Mesenchymal stem cell (in vitro differentiated cells and primary cell): ENCODE measurements around the gene CYP27B1.

Experiments used
- DNase-seq: peaks from one replicate; pipeline ENCODE4 v3.0.0-alpha.2; 2013
- H2AFZ ChIP-seq: one replicate; pipeline ENCODE4 v1.6.1; 2013; ENCODE audit warnings: low read depth, mild to moderate bottlenecking, control low read depth, inconsistent platforms, low read length, moderate library complexity
- H2AK5ac ChIP-seq: 2 replicates; pipeline ENCODE4 v1.6.1; 2013; ENCODE audit warnings: low read length, moderate library complexity, mild to moderate bottlenecking, inconsistent platforms; ENCODE audit not compliant: severe bottlenecking
- H2BK120ac ChIP-seq: one replicate; pipeline ENCODE4 v1.6.1; 2013; ENCODE audit warnings: low read depth, mild to moderate bottlenecking, inconsistent platforms, low read length, moderate library complexity
- H2BK12ac ChIP-seq, 2 experiments: one replicate each; pipeline ENCODE4 v1.6.1; 2013; ENCODE audit warnings: inconsistent platforms in 2 of 2, low read length in 2 of 2, mild to moderate bottlenecking in 2 of 2, moderate library complexity in 2 of 2, control low read depth in 1 of 2
- H2BK15ac ChIP-seq: one replicate; pipeline ENCODE4 v1.6.1; 2013; ENCODE audit warnings: mild to moderate bottlenecking, low read depth, inconsistent platforms; ENCODE audit not compliant: poor library complexity, severe bottlenecking
- H2BK5ac ChIP-seq: 2 replicates; pipeline ENCODE4 v1.6.1; 2013; ENCODE audit warnings: low read depth, mild to moderate bottlenecking, low read length, control low read depth, inconsistent platforms; ENCODE audit not compliant: poor library complexity, severe bottlenecking
- H3K14ac ChIP-seq, 2 experiments: one replicate each; pipeline ENCODE4 v1.6.1; 2013; ENCODE audit warnings: inconsistent platforms in 2 of 2, low read length in 2 of 2, control low read depth in 1 of 2, mild to moderate bottlenecking in 1 of 2, moderate library complexity in 1 of 2
- H3K18ac ChIP-seq, 2 experiments: one replicate each; pipeline ENCODE4 v1.6.1; 2013; ENCODE audit warnings: inconsistent platforms in 2 of 2, low read length in 2 of 2, control low read depth in 1 of 2, low read depth in 1 of 2, mild to moderate bottlenecking in 1 of 2
- H3K23ac ChIP-seq, 2 experiments: one replicate each; pipeline ENCODE4 v1.6.1; 2013; ENCODE audit warnings: inconsistent platforms in 2 of 2, low read length in 2 of 2, mild to moderate bottlenecking in 2 of 2, moderate library complexity in 2 of 2, control low read depth in 1 of 2
- H3K27ac ChIP-seq: 2 replicates; pipeline ENCODE4 v1.5.1; 2013; ENCODE audit warnings: mild to moderate bottlenecking, moderate library complexity, low read length, control low read depth, inconsistent platforms; ENCODE audit not compliant: poor library complexity, severe bottlenecking
- H3K27me3 ChIP-seq, 2 experiments: 2 replicates each; pipeline versions ENCODE4 v1.6.1 to v1.7.0; 2013; ENCODE audit warnings: low read length in 2 of 2, mild to moderate bottlenecking in 2 of 2, moderate library complexity in 2 of 2, control low read depth in 1 of 2, inconsistent platforms in 1 of 2; ENCODE audit not compliant: control insufficient read depth in 1 of 2, insufficient read depth in 1 of 2
- H3K36me3 ChIP-seq, 2 experiments: 2 replicates each; pipeline versions ENCODE4 v1.6.1 to v1.7.0; 2013; ENCODE audit warnings: low read length in 2 of 2, control low read depth in 1 of 2, inconsistent platforms in 1 of 2, low read depth in 1 of 2, mild to moderate bottlenecking in 1 of 2; ENCODE audit not compliant: insufficient read depth in 2 of 2, control insufficient read depth in 1 of 2
- H3K4ac ChIP-seq, 2 experiments: one replicate each; pipeline ENCODE4 v1.6.1; 2013; ENCODE audit warnings: inconsistent platforms in 2 of 2, low read length in 2 of 2, mild to moderate bottlenecking in 2 of 2, moderate library complexity in 2 of 2, control low read depth in 1 of 2, low read depth in 1 of 2
- H3K4me1 ChIP-seq: 2 replicates; pipeline ENCODE4 v1.6.1; 2013; ENCODE audit warnings: low read depth, low read length, control low read depth; ENCODE audit not compliant: control insufficient read depth, insufficient read depth
- H3K4me2 ChIP-seq: 2 replicates; pipeline ENCODE4 v1.6.1; 2013; ENCODE audit warnings: low read length, mild to moderate bottlenecking, inconsistent platforms; ENCODE audit not compliant: poor library complexity, severe bottlenecking
- H3K4me3 ChIP-seq, 2 experiments: 2 replicates each; pipeline versions ENCODE4 v1.5.1 to v1.7.0; 2013; ENCODE audit warnings: low read length in 2 of 2, mild to moderate bottlenecking in 2 of 2, control low read depth in 1 of 2, low read depth in 1 of 2; ENCODE audit not compliant: insufficient read depth in 1 of 2
- H3K79me1 ChIP-seq: replicated peaks from 2 replicates; pipeline ENCODE4 v1.6.1; 2013; ENCODE audit warnings: mild to moderate bottlenecking, control low read depth, low read length, inconsistent platforms; ENCODE audit not compliant: poor library complexity, severe bottlenecking
- H3K9ac ChIP-seq: 2 replicates; pipeline ENCODE4 v1.7.0; 2013; ENCODE audit warnings: mild to moderate bottlenecking, low read length, moderate library complexity
- H3K9me3 ChIP-seq: 2 replicates; pipeline ENCODE4 v1.7.0; 2013; ENCODE audit warnings: mild to moderate bottlenecking, low read length; ENCODE audit not compliant: control insufficient read depth
- H4K8ac ChIP-seq: one replicate; pipeline ENCODE4 v1.6.1; 2013; ENCODE audit warnings: inconsistent platforms, mild to moderate bottlenecking, low read length, moderate library complexity
- H4K91ac ChIP-seq: one replicate; pipeline ENCODE4 v1.6.1; 2013; ENCODE audit warnings: mild to moderate bottlenecking, low read length, inconsistent platforms
- WGBS: methylation state at CpG from one replicate; pipeline ENCODE4 v1.1.7; 2013; ENCODE audit warnings: mixed read lengths; 5-methylcytosine and 5-hydroxymethylcytosine counted together

CYP27B1 gene

DNA sequence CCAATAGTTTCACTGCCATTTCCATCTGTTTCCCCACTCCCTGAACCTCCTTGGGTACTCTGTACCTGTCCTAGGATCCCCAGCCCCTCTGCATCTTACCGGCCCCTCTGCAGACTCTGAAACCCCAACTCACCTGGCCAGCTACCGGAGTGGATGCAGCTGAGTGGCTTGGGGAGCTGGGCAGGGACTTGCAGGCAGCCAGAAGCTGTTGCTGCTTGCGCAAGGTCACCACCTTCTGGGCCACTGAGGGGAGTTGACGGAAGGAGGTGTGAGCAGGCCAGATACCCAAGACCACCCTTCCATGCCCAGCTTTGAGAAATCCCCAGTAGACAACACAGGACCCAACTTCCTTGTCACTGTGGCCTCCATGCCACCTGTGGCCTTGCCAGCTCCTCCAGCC is 34.6 kb downstream of the CYP27B1 start:
- Histone ChIP-seq H3K4ac (no peak overlapping the region), H2AFZ (no peak overlapping the region), H3K4me1 (peaks cover 13% of the 10 kb centered on the region), H3K36me3 (no peaks in the 10 kb centered on the region), H3K4me2 (no peak overlapping the region), H4K8ac (no peak overlapping the region), H2BK120ac (no peak overlapping the region), H3K4me3 (no peak overlapping the region), H2BK15ac (no peak overlapping the region), H3K14ac (no peak overlapping the region), H2AK5ac (no peak overlapping the region), H3K18ac (no peak overlapping the region), H3K27me3 (peaks cover 93 to 94% of the 10 kb centered on the region in 2 experiments), H3K9me3 (no peaks in the 10 kb centered on the region), H2BK12ac (no peak overlapping the region), H3K79me1 (no peaks in the 10 kb centered on the region), H3K23ac (no peak overlapping the region), H4K91ac (no peak overlapping the region), H3K27ac (no peak overlapping the region), H2BK5ac (no peak overlapping the region), H3K9ac (no peak overlapping the region)
- DNase-seq = no peak
- 75% methylated on average over 2 of the region's 4 CpGs for WGBS

DNA sequence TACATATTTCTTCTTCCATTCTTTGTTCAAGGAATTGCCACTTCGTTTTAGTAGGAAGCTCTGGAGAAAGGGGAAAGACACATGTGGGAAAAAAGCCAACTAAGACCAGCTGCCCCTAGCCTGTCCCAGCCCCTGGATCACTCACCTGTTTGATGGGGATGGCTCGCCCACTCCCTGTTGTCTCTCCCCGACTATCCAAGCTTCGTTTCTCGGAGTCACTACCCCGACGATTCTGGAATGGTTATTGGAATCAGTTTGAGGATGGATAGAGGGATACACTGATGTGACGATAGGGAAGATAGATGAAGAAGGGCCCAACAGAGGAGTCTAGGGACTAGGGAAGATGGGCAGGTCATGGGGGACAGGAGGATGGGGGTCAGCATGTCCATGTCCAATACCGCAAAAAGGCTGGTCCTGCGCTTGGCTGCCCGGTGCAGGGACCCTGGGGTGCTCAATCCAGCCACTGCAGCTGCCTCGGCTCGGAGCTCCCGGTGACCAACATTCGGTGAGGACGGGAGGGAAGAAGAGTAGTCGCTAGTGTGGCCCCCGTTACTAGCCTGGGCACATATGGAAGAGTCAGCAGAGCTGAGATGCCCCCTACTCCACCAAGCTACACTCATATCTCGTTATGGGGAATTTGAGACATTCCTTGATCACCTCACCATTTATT is 35.3 kb downstream of the CYP27B1 start:
- H2BK12ac ChIP-seq = no peak overlapping the region
- H2AK5ac ChIP-seq = no peak overlapping the region
- no peaks in the 10 kb centered on the region for H3K9me3 ChIP-seq
- peaks cover 0 to 1% of the 10 kb centered on the region in 2 experiments for H3K36me3 ChIP-seq
- no peak overlapping the region for H2BK5ac ChIP-seq
- peaks cover 14% of the 10 kb centered on the region for H3K4me1 ChIP-seq
- no peak overlapping the region for H3K27ac ChIP-seq
- H4K91ac ChIP-seq = no peak overlapping the region
- peaks cover 92 to 93% of the 10 kb centered on the region in 2 experiments for H3K27me3 ChIP-seq
- H2AFZ ChIP-seq = no peak overlapping the region
- H3K9ac ChIP-seq = no peak overlapping the region
- H3K4ac ChIP-seq = no peak overlapping the region
- H3K4me3 ChIP-seq = no peak overlapping the region
- 82% methylated on average over 18 of the region's 19 CpGs for WGBS
- no peak overlapping the region for H3K4me2 ChIP-seq
- no peak for DNase-seq
- no peak overlapping the region for H3K23ac ChIP-seq
- H2BK15ac ChIP-seq = no peak overlapping the region
- no peak overlapping the region for H3K18ac ChIP-seq
- no peak overlapping the region for H2BK120ac ChIP-seq
- H3K14ac ChIP-seq = no peak overlapping the region
- H4K8ac ChIP-seq = no peak overlapping the region
- no peaks in the 10 kb centered on the region for H3K79me1 ChIP-seq

DNA sequence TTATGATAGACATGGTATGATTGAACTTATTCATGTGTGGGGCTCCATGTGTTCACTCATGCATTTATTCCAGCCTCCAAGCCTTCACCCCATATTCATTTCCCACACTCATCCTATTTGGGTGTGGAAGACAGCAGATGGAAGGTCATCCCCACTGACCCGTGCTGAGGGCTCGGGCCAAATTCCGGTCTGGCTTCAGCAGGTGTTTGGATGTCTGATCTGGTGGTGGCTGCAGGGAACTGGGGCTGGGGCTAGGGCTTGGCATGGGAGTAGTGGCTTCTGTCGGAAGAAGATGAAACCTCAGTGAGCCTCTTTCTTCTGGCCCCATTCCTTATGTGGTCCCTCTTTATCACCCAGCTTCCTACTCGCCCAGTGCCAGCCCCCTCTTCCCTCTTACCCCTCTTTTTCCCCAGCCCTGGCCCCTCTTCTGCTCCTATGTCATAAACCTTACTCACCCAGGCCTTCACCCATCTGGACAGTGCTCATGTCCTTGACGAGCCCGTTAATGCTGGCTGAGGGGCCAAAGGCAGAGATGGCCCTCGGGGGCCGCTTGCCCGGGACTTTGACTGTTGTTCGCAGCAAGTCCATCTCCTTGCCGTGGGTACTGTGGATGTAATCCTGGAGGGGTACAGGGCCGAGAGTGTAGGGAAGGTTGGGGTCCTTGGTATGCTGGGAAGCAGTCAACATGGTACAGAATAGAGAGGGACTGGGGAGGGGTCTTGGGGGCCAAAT is 36.4 kb downstream of the CYP27B1 start:
- H3K27me3 ChIP-seq = peaks cover 81 to 91% of the 10 kb centered on the region in 2 experiments
- 83% methylated on average over 12 of the region's 13 CpGs for WGBS
- H3K4me1 ChIP-seq = peaks cover 18% of the 10 kb centered on the region

DNA sequence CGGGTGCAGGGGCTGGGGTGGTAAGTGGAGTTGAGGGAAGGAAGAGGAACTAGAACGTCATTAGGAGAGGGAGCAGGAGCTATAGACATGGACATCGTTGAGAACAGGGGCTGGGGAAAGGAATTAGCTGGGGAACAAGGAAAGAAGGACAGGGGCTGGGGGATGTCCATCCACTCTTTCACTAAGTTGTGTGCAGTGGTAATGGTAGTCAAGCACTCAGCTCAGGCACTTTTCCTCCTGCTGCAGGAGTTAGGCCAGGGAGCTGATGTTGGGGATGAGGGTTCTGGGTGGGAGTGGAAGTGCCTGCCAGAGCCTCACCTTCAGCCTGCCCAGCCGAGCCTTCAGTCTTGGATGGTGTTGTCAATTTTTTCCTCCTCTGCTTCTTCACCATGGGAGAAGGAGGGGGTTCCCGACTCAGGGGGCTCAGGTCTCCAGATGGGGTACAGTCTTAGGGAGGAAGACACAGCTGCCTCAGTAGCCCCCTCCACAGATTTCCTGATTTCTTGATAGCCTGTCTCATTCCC is 37.5 kb downstream of the CYP27B1 start:
- Histone ChIP-seq H3K27ac (no peak overlapping the region), H4K91ac (no peak overlapping the region), H2AFZ (no peak overlapping the region), H3K79me1 (no peaks in the 10 kb centered on the region), H2BK12ac (no peak overlapping the region), H4K8ac (no peak overlapping the region), H3K18ac (no peak overlapping the region), H3K36me3 (peaks cover 0 to 4% of the 10 kb centered on the region in 2 experiments), H2AK5ac (no peak overlapping the region), H3K4me1 (peaks cover 18% of the 10 kb centered on the region), H3K4me2 (no peak overlapping the region), H3K27me3 (peaks cover 77 to 88% of the 10 kb centered on the region in 2 experiments), H3K9ac (no peak overlapping the region), H2BK5ac (no peak overlapping the region), H3K23ac (no peak overlapping the region), H3K4me3 (no peak overlapping the region), H3K9me3 (no peaks in the 10 kb centered on the region), H2BK15ac (no peak overlapping the region), H3K4ac (no peak overlapping the region), H2BK120ac (no peak overlapping the region), H3K14ac (no peak overlapping the region)
- no peak for DNase-seq
- WGBS = 65% methylated on average over 5 of the region's 5 CpGs

More for the DNA sequence above, 36.4 kb downstream of the CYP27B1 start:
- no peak overlapping the region for H3K4ac ChIP-seq
- H2AFZ ChIP-seq = no peak overlapping the region
- no peak overlapping the region for H3K23ac ChIP-seq
- no peaks in the 10 kb centered on the region for H3K79me1 ChIP-seq
- H4K8ac ChIP-seq = no peak overlapping the region
- no peak overlapping the region for H3K18ac ChIP-seq
- H3K36me3 ChIP-seq = peaks cover 0 to 4% of the 10 kb centered on the region in 2 experiments
- H3K4me3 ChIP-seq = no peak overlapping the region
- no peak overlapping the region for H4K91ac ChIP-seq
- no peak overlapping the region for H2AK5ac ChIP-seq
- no peak overlapping the region for H2BK15ac ChIP-seq
- DNase-seq = no peak
- H3K4me2 ChIP-seq = no peak overlapping the region
- H3K14ac ChIP-seq = no peak overlapping the region
- H2BK5ac ChIP-seq = no peak overlapping the region
- H3K9me3 ChIP-seq = no peaks in the 10 kb centered on the region
- no peak overlapping the region for H2BK12ac ChIP-seq
- H2BK120ac ChIP-seq = no peak overlapping the region
- H3K27ac ChIP-seq = no peak overlapping the region
- H3K9ac ChIP-seq = no peak overlapping the region
